Endothelial cell of umbilical vein (primary cell): ENCODE measurements around the gene MTIF3. TPM values are rescaled to one million over a fixed set of nuclear protein-coding genes. Genes with fewer than 3 reads are reported as not detected.

Experiments
- BruUV-seq: library from RNA; stranded (reverse); fragments of 400-500 nt; replicated peaks from 2 replicates; lab custom pipeline; 2021; lab: Mats Ljungman, UMichigan
- CTCF ChIA-PET: fragments of 300-600, 350-600 bp; sonication (Branson Sonifier 250); formaldehyde crosslinking; loops from one replicate; lab custom pipeline; 2021; ENCODE audit warnings: antibody characterized with exemption, inconsistent platforms; lab: Charles Lee
- POLR2A ChIA-PET: fragments of 300-600, 350-600 bp; sonication (Branson Sonifier 250); formaldehyde crosslinking; loops from one replicate; lab custom pipeline; 2021; ENCODE audit warnings: antibody characterized with exemption, inconsistent platforms; lab: Charles Lee
- DNase-seq: peaks from one replicate; pipeline ENCODE4 v3.0.0-alpha.2; 2011; ENCODE audit warnings: low read depth, low spot score
- FAIRE-seq: peaks from 2 replicates; lab custom pipeline; 2011; peaks lifted over from hg19 to GRCh38; lab: Jason Lieb, UNC
- H2AFZ ChIP-seq: 2 replicates; pipeline ENCODE4 v1.6.0; 2012; ENCODE audit warnings: low read depth, low read length, control low read depth, inconsistent platforms
- H3K27ac ChIP-seq: 2 replicates; pipeline ENCODE4 v1.5.1; 2011; ENCODE audit warnings: low read depth, mild to moderate bottlenecking, control low read depth, low read length, moderate library complexity; ENCODE audit not compliant: insufficient read depth
- H3K27me3 ChIP-seq, 2 experiments: 2 replicates each; pipeline versions ENCODE4 v1.6.0 to v1.6.1; 2011; ENCODE audit warnings: low read length in 2 of 2, mixed read lengths in 1 of 2; ENCODE audit not compliant: control insufficient read depth in 2 of 2, insufficient read depth in 2 of 2
- H3K36me3 ChIP-seq, 2 experiments: 2 replicates in 1 of 2; 3 replicates in 1 of 2; pipeline ENCODE4 v1.5.1; 2011; ENCODE audit warnings: low read length in 2 of 2, mild to moderate bottlenecking in 1 of 2, moderate library complexity in 1 of 2; ENCODE audit not compliant: control insufficient read depth in 2 of 2, insufficient read depth in 2 of 2; ENCODE audit errors: extremely low read depth in 1 of 2
- H3K4me1 ChIP-seq: 3 replicates; pipeline ENCODE4 v1.5.1; 2011; ENCODE audit warnings: mild to moderate bottlenecking, low read length; ENCODE audit not compliant: control insufficient read depth, insufficient read depth; ENCODE audit errors: extremely low read depth
- H3K4me2 ChIP-seq: 2 replicates; pipeline ENCODE4 v1.6.1; 2011; ENCODE audit warnings: low read length, control low read depth, mixed read lengths; ENCODE audit not compliant: insufficient read depth
- H3K4me3 ChIP-seq, 3 experiments: fragments of 200-600 bp in 1 of 3; sonication (generic), shearing (Covaris generic) in 1 of 3; replicated peaks in 1 of 3; 2 replicates each; pipeline ENCODE4 v1.5.1; 2011 to 2016; ENCODE audit warnings: control low read depth in 3 of 3, low read length in 3 of 3, mild to moderate bottlenecking in 2 of 3, inconsistent platforms in 1 of 3, low read depth in 1 of 3, moderate library complexity in 1 of 3; ENCODE audit not compliant: insufficient read depth in 1 of 3
- H3K79me2 ChIP-seq: 2 replicates; pipeline ENCODE4 v1.6.0; 2012; ENCODE audit warnings: low read length, inconsistent platforms; ENCODE audit not compliant: control insufficient read depth, insufficient read depth
- H3K9ac ChIP-seq: replicated peaks from 2 replicates; pipeline ENCODE3; 2011; ENCODE audit warnings: low read length, control low read depth; ENCODE audit not compliant: insufficient read depth; ENCODE audit errors: extremely low read depth
- H3K9me1 ChIP-seq: replicated peaks from 3 replicates; pipeline ENCODE4 v1.6.0; 2011; ENCODE audit warnings: mild to moderate bottlenecking, low read length; ENCODE audit not compliant: control insufficient read depth, insufficient read depth; ENCODE audit errors: extremely low read depth
- H3K9me3 ChIP-seq: replicated peaks from 2 replicates; pipeline ENCODE4 v1.5.1; 2012; ENCODE audit warnings: low read length, inconsistent platforms; ENCODE audit not compliant: control insufficient read depth, insufficient read depth
- H4K20me1 ChIP-seq: replicated peaks from 2 replicates; pipeline ENCODE3; 2011; ENCODE audit warnings: mild to moderate bottlenecking, low read length; ENCODE audit not compliant: control insufficient read depth, insufficient read depth; ENCODE audit errors: extremely low read depth
- EZH2 ChIP-seq: IDR thresholded peaks from 2 replicates; pipeline ENCODE4 v1.6.1; 2012; ENCODE audit warnings: borderline replicate concordance, low read depth, mild to moderate bottlenecking, moderate library complexity, low read length, inconsistent platforms; ENCODE audit not compliant: severe bottlenecking
- FOS ChIP-seq: IDR thresholded peaks from 2 replicates; pipeline ENCODE4 v1.6.1; 2011; ENCODE audit warnings: mild to moderate bottlenecking, low read length, moderate library complexity, borderline replicate concordance; ENCODE audit not compliant: insufficient read depth
- GATA2 ChIP-seq: IDR thresholded peaks from 2 replicates; pipeline ENCODE4 v1.7.0; 2011; ENCODE audit warnings: low read depth, mild to moderate bottlenecking, moderate library complexity, mixed read lengths, low read length; ENCODE audit not compliant: insufficient read length, insufficient read depth
- JUN ChIP-seq: IDR thresholded peaks from 2 replicates; pipeline ENCODE4 v1.6.1; 2011; ENCODE audit warnings: borderline replicate concordance, low read depth; ENCODE audit not compliant: insufficient read length, insufficient read depth
- MYC ChIP-seq: IDR thresholded peaks from one replicate; pipeline ENCODE4 v1.6.1; 2011; ENCODE audit warnings: mild to moderate bottlenecking, low read depth, low read length
- POLR2A ChIP-seq: IDR thresholded peaks from 2 replicates; pipeline ENCODE4 v1.6.1; 2012; ENCODE audit warnings: low read depth, mild to moderate bottlenecking, control low read depth, low read length
- POLR2AphosphoS5 ChIP-seq: IDR thresholded peaks from 2 replicates; pipeline ENCODE4 v1.6.1; 2012; ENCODE audit warnings: low read depth, mild to moderate bottlenecking, control low read depth, low read length, moderate library complexity; ENCODE audit not compliant: insufficient read depth
- dilution Hi-C: fragments of 300-500 bp; cut with MboI; formaldehyde crosslinking; loops from one replicate; pipeline ENCODE4 v1.15.0; 2019; ENCODE audit warnings: low sequenced_read_pairs; ENCODE audit not compliant: extremely low pct_ligation_motif_present
- intact Hi-C: fragments of 100-400 bp; cut with micrococcal nuclease; formaldehyde crosslinking; loops from one replicate; pipeline ENCODE4 v1.10.0; 2022
- polyA plus RNA-seq, 4 experiments: library from polyadenylated mRNA; depleted of rRNA in 3 of 4; stranded (reverse) in 3 of 4; unstranded in 1 of 4; fragments of >200 nt; gene quantifications; 2 replicates each; pipeline versions ENCODE4 v1.2.1 to v1.2.3, GENCODE V29; 2011 to 2012; ENCODE audit warnings: missing spikeins in 1 of 4
- total RNA-seq: library from RNA; stranded (reverse); gene quantifications from 2 replicates; pipeline ENCODE4 v1.2.3, GENCODE V29; 2021
- TF ChIP-seq, protein P1 (sequence below): IDR thresholded peaks from 2 replicates; pipeline ENCODE4 v1.6.1; 2011; ENCODE audit not compliant: insufficient read depth, insufficient read length
- TF ChIP-seq, protein P2 (sequence below), 2 donors: IDR thresholded peaks; 1 replicate in 1 of 2; 2 replicates in 1 of 2; pipeline ENCODE4 v1.5.1; 2011; ENCODE audit warnings: low read length in 2 of 2, mild to moderate bottlenecking in 2 of 2, moderate library complexity in 2 of 2, control low read depth in 1 of 2, inconsistent platforms in 1 of 2, low read depth in 1 of 2; ENCODE audit not compliant: insufficient read depth in 1 of 2; ENCODE audit errors: extremely low read depth in 1 of 2

The MTIF3 gene
- total and polyA plus RNA-seq, 2 donors (not counting 3 experiments of a cell fraction or from before 2014, with no cell fraction given) = 23.5 to 37.5 TPM

DNA sequence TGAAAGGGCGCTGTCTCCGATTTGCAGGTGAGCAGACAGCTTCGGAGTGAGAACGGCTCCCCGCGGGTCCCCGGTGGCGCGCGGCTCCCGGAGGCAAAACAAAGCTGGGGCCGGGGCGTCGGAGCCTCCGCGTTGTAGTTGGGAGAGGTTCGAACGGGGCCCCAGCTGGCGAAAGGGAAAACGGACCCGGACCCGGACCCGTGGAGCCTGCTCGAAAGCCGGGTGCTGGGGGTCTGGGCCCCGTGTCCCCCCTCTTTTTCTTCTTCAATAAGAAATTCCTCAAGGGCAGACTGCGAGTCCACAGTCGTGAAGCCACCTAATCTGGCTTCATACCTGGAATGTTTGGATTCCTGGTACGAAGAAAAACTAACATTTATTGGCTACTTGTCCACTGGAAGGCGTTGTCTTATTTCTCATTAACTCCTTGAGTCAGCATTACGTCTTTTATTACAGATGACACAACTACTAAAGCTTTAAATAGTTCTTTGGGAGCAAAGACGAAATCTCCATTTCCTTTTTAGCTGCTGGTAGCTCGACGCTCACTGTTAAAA, 632 bp upstream of the MTIF3 start:
- Histone ChIP-seq H3K79me2 (peaks cover 14% of the 10 kb centered on the region), H3K9me3 (no peaks in the 10 kb centered on the region), H3K9ac (peak overlapping the region; percentile 73), H3K4me2 (peak overlapping the region; percentile 72), H3K9me1 (no peaks in the 10 kb centered on the region), H3K4me3 (peak overlapping the region; percentile 68 to 90 (median 82)), H3K27ac (peak overlapping the region; percentile 55), H3K4me1 (peaks cover 21% of the 10 kb centered on the region), H2AFZ (peak overlapping the region; percentile 76), H3K27me3 (peaks cover 7 to 20% of the 10 kb centered on the region in 2 experiments), H3K36me3 (no peaks in the 10 kb centered on the region), H4K20me1 (no peaks in the 10 kb centered on the region)
- peak; percentile 33 for DNase-seq
- CTCF ChIA-PET = interaction anchor here (0.5 to 6.4 kb wide), 9 partner anchors 12 to 745 kb away, joined by 3 to 41 read pairs (median 4); partner anchors contain the start of gene GTF3A
- POLR2A ChIA-PET = interaction anchor here (2.1 kb wide), 1 partner anchor 25 kb away, joined by 8 read pairs; no protein-coding TSS in a partner anchor
- intact Hi-C loops (loop anchor here (1.0 to 5.0 kb wide), 4 partner anchors 25 to 180 kb away; partner anchors contain the start of genes LNX2, POLR1D and RASL11A), dilution Hi-C loops (no loop called here)
- BruUV-seq = no TSS peak
- TF ChIP-seq MYC (no peak), POLR2A (no peak), EZH2 (no peak), JUN (no peak), FOS (no peak), GATA2 (no peak), POLR2AphosphoS5 (no peak)
- TF ChIP-seq, protein P1, sequence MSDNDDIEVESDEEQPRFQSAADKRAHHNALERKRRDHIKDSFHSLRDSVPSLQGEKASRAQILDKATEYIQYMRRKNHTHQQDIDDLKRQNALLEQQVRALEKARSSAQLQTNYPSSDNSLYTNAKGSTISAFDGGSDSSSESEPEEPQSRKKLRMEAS = no peak
- TF ChIP-seq, protein P2, sequence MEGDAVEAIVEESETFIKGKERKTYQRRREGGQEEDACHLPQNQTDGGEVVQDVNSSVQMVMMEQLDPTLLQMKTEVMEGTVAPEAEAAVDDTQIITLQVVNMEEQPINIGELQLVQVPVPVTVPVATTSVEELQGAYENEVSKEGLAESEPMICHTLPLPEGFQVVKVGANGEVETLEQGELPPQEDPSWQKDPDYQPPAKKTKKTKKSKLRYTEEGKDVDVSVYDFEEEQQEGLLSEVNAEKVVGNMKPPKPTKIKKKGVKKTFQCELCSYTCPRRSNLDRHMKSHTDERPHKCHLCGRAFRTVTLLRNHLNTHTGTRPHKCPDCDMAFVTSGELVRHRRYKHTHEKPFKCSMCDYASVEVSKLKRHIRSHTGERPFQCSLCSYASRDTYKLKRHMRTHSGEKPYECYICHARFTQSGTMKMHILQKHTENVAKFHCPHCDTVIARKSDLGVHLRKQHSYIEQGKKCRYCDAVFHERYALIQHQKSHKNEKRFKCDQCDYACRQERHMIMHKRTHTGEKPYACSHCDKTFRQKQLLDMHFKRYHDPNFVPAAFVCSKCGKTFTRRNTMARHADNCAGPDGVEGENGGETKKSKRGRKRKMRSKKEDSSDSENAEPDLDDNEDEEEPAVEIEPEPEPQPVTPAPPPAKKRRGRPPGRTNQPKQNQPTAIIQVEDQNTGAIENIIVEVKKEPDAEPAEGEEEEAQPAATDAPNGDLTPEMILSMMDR (IDR thresholded peaks at IDR 0.05; ENCODE audit: extremely low read depth in 1 of 2, insufficient read depth in 1 of 2, low read depth in 1 of 2, low read length in 2 of 2) = no peak
- FAIRE-seq = no peak
